Keratinocyte (primary cell): Measurements from ENCODE around the gene TFRC.

Source experiments
- EZH2 ChIP-seq: IDR thresholded peaks from one replicate; pipeline ENCODE4 v1.6.1; 2012; ENCODE audit warnings: inconsistent platforms, mild to moderate bottlenecking, low read length, moderate library complexity
- TF ChIP-seq, protein P1 (sequence below), 3 experiments: IDR thresholded peaks in 1 of 3; conservative IDR thresholded peaks in 1 of 3; optimal IDR thresholded peaks in 1 of 3; 2 replicates in 2 of 3; 3 replicates in 1 of 3; pipeline versions ENCODE3 to v1.5.1; 2011; ENCODE audit warnings: low read length in 3 of 3, mild to moderate bottlenecking in 3 of 3, moderate library complexity in 2 of 3, control low read depth in 1 of 3, inconsistent platforms in 1 of 3; ENCODE audit not compliant: insufficient read depth in 2 of 3; ENCODE audit errors: extremely low read depth in 1 of 3

DNA sequence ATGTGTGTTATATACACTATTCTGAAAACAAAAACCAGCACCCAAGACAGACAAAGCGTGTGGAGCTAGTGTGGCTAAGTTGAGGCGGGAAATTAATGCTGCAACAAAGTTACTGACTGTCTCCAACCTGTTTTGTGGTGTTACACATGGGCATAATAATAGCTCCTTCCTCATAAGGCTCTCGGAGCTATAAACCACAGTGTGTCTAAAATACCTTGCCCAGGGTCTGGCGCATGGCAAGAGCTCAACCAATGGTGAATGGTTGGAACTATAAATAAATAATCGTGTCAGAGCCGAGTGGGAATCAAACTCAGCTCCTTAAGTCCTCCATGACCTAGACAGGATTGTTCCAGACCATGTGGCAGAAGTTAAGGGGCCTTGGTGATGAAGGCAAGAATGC, 35.9 kb upstream of the TFRC start:
- TF ChIP-seq, protein P1, sequence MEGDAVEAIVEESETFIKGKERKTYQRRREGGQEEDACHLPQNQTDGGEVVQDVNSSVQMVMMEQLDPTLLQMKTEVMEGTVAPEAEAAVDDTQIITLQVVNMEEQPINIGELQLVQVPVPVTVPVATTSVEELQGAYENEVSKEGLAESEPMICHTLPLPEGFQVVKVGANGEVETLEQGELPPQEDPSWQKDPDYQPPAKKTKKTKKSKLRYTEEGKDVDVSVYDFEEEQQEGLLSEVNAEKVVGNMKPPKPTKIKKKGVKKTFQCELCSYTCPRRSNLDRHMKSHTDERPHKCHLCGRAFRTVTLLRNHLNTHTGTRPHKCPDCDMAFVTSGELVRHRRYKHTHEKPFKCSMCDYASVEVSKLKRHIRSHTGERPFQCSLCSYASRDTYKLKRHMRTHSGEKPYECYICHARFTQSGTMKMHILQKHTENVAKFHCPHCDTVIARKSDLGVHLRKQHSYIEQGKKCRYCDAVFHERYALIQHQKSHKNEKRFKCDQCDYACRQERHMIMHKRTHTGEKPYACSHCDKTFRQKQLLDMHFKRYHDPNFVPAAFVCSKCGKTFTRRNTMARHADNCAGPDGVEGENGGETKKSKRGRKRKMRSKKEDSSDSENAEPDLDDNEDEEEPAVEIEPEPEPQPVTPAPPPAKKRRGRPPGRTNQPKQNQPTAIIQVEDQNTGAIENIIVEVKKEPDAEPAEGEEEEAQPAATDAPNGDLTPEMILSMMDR (optimal IDR thresholded peaks at IDR 0.05 in 1 of 3, IDR thresholded peaks at IDR 0.05 in 1 of 3, conservative IDR thresholded peaks at IDR 0.05 in 1 of 3; ENCODE audit: extremely low read depth in 1 of 3, insufficient read depth in 2 of 3, low read length in 3 of 3), result no peak
- no peak for TF ChIP-seq EZH2
